GM19468 (cell line): Measurements from ENCODE around the gene KANSL1.
"Not testable (repeated sequence)": the region's sequence is repeated elsewhere in the genome, so short reads cannot be mapped to it uniquely, and the experiment has no call there.

Experiments used
- ATAC-seq: cut with Tn5 transposase; IDR thresholded peaks from one replicate; pipeline ENCODE4 v1.9.1; 2021; ENCODE audit warnings: mild to moderate bottlenecking, moderate library complexity, moderate number of reproducible peaks; ENCODE audit not compliant: unreplicated experiment; ENCODE audit errors: extremely low read depth

KANSL1 gene

GRCh38 chr17:46120078-46120477 lies 73.2 kb downstream of the KANSL1 start:
- no peak for ATAC-seq

GRCh38 chr17:46118964-46119363 lies 74.3 kb downstream of the KANSL1 start:
- ATAC-seq: no peak

- ATAC-seq: no peak
Measured at GRCh38 chr17:46117850-46118696, 75.2 kb downstream of the KANSL1 start.

- ATAC-seq: no peak
Measured at GRCh38 chr17:46117117-46117516, 76.1 kb downstream of the KANSL1 start.

- ATAC-seq: no peak
Measured at GRCh38 chr17:46115699-46116098, 77.5 kb downstream of the KANSL1 start.

- not testable (repeated sequence) for ATAC-seq
Measured at GRCh38 chr17:46111236-46111635, 82.0 kb downstream of the KANSL1 start.

GRCh38 chr17:46110219-46110618 lies 83.0 kb downstream of the KANSL1 start:
- ATAC-seq: no peak

- no peak for ATAC-seq
Measured at GRCh38 chr17:46109603-46110189, 83.5 kb downstream of the KANSL1 start.

- no peak for ATAC-seq
Measured at GRCh38 chr17:46108550-46109110, 84.6 kb downstream of the KANSL1 start.

- ATAC-seq: no peak
Measured at GRCh38 chr17:46108120-46108519, 85.1 kb downstream of the KANSL1 start.

- ATAC-seq: no peak
Measured at GRCh38 chr17:46106966-46107644, 86.1 kb downstream of the KANSL1 start.

- ATAC-seq: not testable (repeated sequence)
Measured at GRCh38 chr17:46102806-46103205, 90.4 kb downstream of the KANSL1 start.

- ATAC-seq: not testable (repeated sequence)
Measured at GRCh38 chr17:46101785-46102617, 91.2 kb downstream of the KANSL1 start.

GRCh38 chr17:46100590-46100989 lies 92.6 kb downstream of the KANSL1 start:
- ATAC-seq: no peak

- no peak for ATAC-seq
Measured at GRCh38 chr17:46099865-46100264, 93.4 kb downstream of the KANSL1 start.

- ATAC-seq: no peak
Measured at GRCh38 chr17:46097497-46097896, 95.7 kb downstream of the KANSL1 start.

GRCh38 chr17:46092991-46093390 lies 100.2 kb downstream of the KANSL1 start:
- ATAC-seq: no peak

- no peak for ATAC-seq
Measured at GRCh38 chr17:46090871-46091270, 102.4 kb downstream of the KANSL1 start.

GRCh38 chr17:46089389-46089965 lies 103.8 kb downstream of the KANSL1 start:
- ATAC-seq: no peak

- ATAC-seq: no peak
Measured at GRCh38 chr17:46088595-46088994, 104.6 kb downstream of the KANSL1 start.
